Suprapubic skin (tissue), 3 donors: Measurements from ENCODE around the gene ITPKA.

Source experiments
- POLR2A ChIP-seq, 2 donors: fragments of 450-650 bp; IDR thresholded peaks; one replicate each; pipeline ENCODE4 v1.6.1; 2017; ENCODE audit warnings: antibody characterized with exemption in 2 of 2, mild to moderate bottlenecking in 2 of 2, moderate library complexity in 2 of 2
- TF ChIP-seq, protein P1 (sequence below), 2 donors: fragments of 200-600 bp in 1 of 2; fragments of 450-650 bp in 1 of 2; sonication (generic) in 1 of 2; IDR thresholded peaks; one replicate each; pipeline ENCODE4 v1.5.1; 2016 to 2019; ENCODE audit warnings: antibody characterized with exemption in 2 of 2, mild to moderate bottlenecking in 1 of 2, moderate library complexity in 1 of 2

DNA sequence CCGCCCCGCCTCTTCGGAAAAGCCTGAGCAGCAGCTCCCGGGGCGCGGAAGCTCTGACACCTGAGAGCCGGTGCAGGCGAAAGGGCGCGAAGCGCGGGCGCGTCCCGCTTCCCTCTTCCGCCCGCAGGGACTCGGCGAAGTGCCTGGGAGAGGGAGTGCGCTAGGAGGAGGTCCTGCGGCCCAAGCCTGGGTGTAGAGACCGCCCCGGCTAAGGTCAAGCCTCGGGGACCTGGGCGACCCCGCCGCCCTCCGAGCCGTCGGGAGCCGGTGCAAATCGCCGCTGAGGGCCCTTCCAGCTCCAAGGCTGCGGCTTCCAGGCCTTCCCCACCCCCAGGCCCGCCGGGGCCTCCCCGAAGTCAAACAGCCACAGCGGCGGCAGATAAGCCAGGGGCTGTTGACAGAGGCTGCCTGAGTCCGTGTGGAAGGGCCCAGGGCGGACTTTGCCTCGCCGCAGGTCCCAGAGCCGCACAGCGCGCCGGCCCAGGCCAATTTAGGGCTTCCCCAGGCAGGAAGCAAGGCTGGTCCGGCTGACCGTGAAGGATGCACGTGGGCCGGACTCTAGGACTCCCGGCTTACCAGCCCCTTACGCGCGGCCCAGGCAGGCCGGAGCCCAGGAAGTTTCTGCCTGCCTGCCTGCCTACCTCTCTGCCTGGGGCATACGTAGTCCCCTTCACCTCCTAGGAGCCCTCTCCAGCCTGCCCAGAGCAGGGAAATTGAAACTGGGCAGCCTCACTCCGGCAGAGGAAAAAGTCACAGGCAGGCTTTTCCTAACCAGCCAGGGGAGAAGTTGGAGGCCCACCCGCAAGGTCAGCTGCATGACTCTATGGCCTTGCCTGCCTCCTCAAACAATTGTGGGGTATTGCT lies 2.3 kb downstream of the ITPKA start:
- no peak for TF ChIP-seq POLR2A (IDR thresholded peaks at IDR 0.05)
- TF ChIP-seq, protein P1, sequence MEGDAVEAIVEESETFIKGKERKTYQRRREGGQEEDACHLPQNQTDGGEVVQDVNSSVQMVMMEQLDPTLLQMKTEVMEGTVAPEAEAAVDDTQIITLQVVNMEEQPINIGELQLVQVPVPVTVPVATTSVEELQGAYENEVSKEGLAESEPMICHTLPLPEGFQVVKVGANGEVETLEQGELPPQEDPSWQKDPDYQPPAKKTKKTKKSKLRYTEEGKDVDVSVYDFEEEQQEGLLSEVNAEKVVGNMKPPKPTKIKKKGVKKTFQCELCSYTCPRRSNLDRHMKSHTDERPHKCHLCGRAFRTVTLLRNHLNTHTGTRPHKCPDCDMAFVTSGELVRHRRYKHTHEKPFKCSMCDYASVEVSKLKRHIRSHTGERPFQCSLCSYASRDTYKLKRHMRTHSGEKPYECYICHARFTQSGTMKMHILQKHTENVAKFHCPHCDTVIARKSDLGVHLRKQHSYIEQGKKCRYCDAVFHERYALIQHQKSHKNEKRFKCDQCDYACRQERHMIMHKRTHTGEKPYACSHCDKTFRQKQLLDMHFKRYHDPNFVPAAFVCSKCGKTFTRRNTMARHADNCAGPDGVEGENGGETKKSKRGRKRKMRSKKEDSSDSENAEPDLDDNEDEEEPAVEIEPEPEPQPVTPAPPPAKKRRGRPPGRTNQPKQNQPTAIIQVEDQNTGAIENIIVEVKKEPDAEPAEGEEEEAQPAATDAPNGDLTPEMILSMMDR (IDR thresholded peaks at IDR 0.05) = no peak
